Gastrocnemius medialis (tissue), 4 donors: ENCODE results near the gene PPP1R3E.
"Not testable (repeated sequence)": the region's sequence is repeated elsewhere in the genome, so short reads cannot be mapped to it uniquely, and the experiment has no call there.

Experiments used
- POLR2A ChIP-seq, 2 donors: fragments of 450-650 bp; IDR thresholded peaks; one replicate each; pipeline ENCODE4 v1.6.1; 2017; ENCODE audit warnings: antibody characterized with exemption in 2 of 2, mild to moderate bottlenecking in 2 of 2, moderate library complexity in 2 of 2
- TF ChIP-seq, protein P1 (sequence below), 5 experiments: fragments of 450-650 bp in 3 of 5; fragments of 200-600 bp in 2 of 5; sonication (generic) in 2 of 5; IDR thresholded peaks in 4 of 5; conservative IDR thresholded peaks in 1 of 5; 1 replicate in 4 of 5; 2 replicates in 1 of 5; pipeline ENCODE4 v1.5.1; 2016 to 2019; ENCODE audit warnings: antibody characterized with exemption in 5 of 5, mild to moderate bottlenecking in 3 of 5, moderate library complexity in 3 of 5

DNA sequence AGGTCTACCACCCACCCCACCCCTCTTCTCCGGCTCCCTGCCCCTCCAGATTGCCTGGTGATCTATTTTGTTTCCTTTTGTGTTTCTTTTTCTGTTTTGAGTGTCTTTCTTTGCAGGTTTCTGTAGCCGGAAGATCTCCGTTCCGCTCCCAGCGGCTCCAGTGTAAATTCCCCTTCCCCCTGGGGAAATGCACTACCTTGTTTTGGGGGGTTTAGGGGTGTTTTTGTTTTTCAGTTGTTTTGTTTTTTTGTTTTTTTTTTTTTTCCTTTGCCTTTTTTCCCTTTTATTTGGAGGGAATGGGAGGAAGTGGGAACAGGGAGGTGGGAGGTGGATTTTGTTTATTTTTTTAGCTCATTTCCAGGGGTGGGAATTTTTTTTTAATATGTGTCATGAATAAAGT lies 23.1 kb upstream of the PPP1R3E start:
- TF ChIP-seq, protein P1, sequence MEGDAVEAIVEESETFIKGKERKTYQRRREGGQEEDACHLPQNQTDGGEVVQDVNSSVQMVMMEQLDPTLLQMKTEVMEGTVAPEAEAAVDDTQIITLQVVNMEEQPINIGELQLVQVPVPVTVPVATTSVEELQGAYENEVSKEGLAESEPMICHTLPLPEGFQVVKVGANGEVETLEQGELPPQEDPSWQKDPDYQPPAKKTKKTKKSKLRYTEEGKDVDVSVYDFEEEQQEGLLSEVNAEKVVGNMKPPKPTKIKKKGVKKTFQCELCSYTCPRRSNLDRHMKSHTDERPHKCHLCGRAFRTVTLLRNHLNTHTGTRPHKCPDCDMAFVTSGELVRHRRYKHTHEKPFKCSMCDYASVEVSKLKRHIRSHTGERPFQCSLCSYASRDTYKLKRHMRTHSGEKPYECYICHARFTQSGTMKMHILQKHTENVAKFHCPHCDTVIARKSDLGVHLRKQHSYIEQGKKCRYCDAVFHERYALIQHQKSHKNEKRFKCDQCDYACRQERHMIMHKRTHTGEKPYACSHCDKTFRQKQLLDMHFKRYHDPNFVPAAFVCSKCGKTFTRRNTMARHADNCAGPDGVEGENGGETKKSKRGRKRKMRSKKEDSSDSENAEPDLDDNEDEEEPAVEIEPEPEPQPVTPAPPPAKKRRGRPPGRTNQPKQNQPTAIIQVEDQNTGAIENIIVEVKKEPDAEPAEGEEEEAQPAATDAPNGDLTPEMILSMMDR (IDR thresholded peaks at IDR 0.05 in 4 of 5, conservative IDR thresholded peaks at IDR 0.05 in 1 of 5), result not testable (repeated sequence)
- not testable (repeated sequence) for TF ChIP-seq POLR2A (IDR thresholded peaks at IDR 0.05)
